GM12892 (cell line): ENCODE data around the gene ELF5.

ENCODE experiments used
- POLR2A ChIP-seq: IDR thresholded peaks from 2 replicates; pipeline ENCODE4 v1.6.1; 2011; ENCODE audit warnings: low read depth, low read length, control low read depth
- TAF1 ChIP-seq: IDR thresholded peaks from 2 replicates; pipeline ENCODE4 v1.6.1; 2011; ENCODE audit warnings: low read depth, mild to moderate bottlenecking, control low read depth, low read length, borderline replicate concordance

DNA sequence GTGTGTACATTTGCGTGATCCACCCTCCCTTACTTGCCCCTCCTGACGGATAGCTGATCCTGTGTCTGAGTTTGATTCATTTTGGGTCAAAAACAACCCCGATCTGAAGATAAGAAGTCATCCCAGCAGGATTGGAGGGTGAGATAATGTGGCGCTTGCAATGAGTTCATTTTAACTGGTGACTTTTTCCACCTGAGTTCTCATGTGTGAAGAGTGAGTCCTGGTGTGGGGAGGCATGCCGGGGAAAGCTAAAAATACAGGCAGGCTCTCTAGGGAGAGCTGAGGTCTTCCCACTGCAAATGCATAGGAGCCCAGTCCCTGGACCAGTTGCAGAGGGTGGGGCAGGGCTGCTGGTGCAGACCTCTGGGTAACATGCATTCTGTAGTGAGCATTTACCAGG is 35.7 kb upstream of the ELF5 start:
- no peak for TF ChIP-seq POLR2A
- no peak for TF ChIP-seq TAF1
